T-helper 22 cell (primary cell): ENCODE measurements around the gene QRSL1.
"Not testable (repeated sequence)": the region's sequence is repeated elsewhere in the genome, so short reads cannot be mapped to it uniquely, and the experiment has no call there.

Experiments
- DNase-seq: peaks from one replicate; pipeline ENCODE4 v3.0.0-alpha.2; 2020; ENCODE audit warnings: low read depth

QRSL1 gene

GRCh38 chr6:106623039-106623438 lies 6.3 kb upstream of the QRSL1 start:
- DNase-seq, result no peak

GRCh38 chr6:106626485-106626884 lies 2.9 kb upstream of the QRSL1 start:
- DNase-seq, result no peak

- DNase-seq, result not testable (repeated sequence)
Observed at GRCh38 chr6:106627760-106628159, 1.6 kb upstream of the QRSL1 start.

GRCh38 chr6:106628658-106629102 lies 698 bp upstream of the QRSL1 start:
- no peak for DNase-seq

GRCh38 chr6:106629859-106630163 lies 433 bp downstream of the QRSL1 start:
- no peak for DNase-seq

GRCh38 chr6:106630366-106630765 lies 988 bp downstream of the QRSL1 start:
- DNase-seq, result no peak

- DNase-seq, result no peak
Observed at GRCh38 chr6:106631346-106631745, 2.0 kb downstream of the QRSL1 start.

- no peak for DNase-seq
Observed at GRCh38 chr6:106634565-106634964, 5.2 kb downstream of the QRSL1 start.

- no peak for DNase-seq
Observed at GRCh38 chr6:106637051-106637716, 7.8 kb downstream of the QRSL1 start.

GRCh38 chr6:106637717-106638341 lies 8.5 kb downstream of the QRSL1 start:
- no peak for DNase-seq

GRCh38 chr6:106639812-106640211 lies 10.4 kb downstream of the QRSL1 start:
- no peak for DNase-seq

GRCh38 chr6:106642476-106642875 lies 13.1 kb downstream of the QRSL1 start:
- DNase-seq, result no peak

GRCh38 chr6:106643061-106643460 lies 13.7 kb downstream of the QRSL1 start:
- no peak for DNase-seq

- DNase-seq, result no peak
Observed at GRCh38 chr6:106648651-106649308, 19.4 kb downstream of the QRSL1 start.

- DNase-seq, result no peak
Observed at GRCh38 chr6:106658469-106658868, 29.1 kb downstream of the QRSL1 start.

GRCh38 chr6:106659859-106660258 lies 30.5 kb downstream of the QRSL1 start:
- DNase-seq, result no peak

- DNase-seq, result no peak
Observed at GRCh38 chr6:106662458-106662857, 33.1 kb downstream of the QRSL1 start.

- no peak for DNase-seq
Observed at GRCh38 chr6:106666282-106667021, 37.1 kb downstream of the QRSL1 start.

GRCh38 chr6:106667022-106667402 lies 37.6 kb downstream of the QRSL1 start:
- DNase-seq, result no peak

- DNase-seq, result no peak
Observed at GRCh38 chr6:106670236-106670635, 40.9 kb downstream of the QRSL1 start.

GRCh38 chr6:106671651-106672050 lies 42.3 kb downstream of the QRSL1 start:
- DNase-seq, result no peak

GRCh38 chr6:106674541-106675229 lies 45.3 kb downstream of the QRSL1 start:
- no peak for DNase-seq
